ENCODE data around the gene ZNF652. TPM values are rescaled to one million over a fixed set of nuclear protein-coding genes. Genes with fewer than 3 reads are reported as not detected.
"Not testable (repeated sequence)": the region's sequence is repeated elsewhere in the genome, so short reads cannot be mapped to it uniquely, and the experiment has no call there.

Gene ZNF652
- total RNA-seq, 1 experiment from 2014 or later: 18.2 TPM

- BruUV-seq (replicated peaks): no TSS peak
These were observed 3.6 kb upstream of the ZNF652 start for GRCh38 chr17:49365667-49366066.

GRCh38 chr17:49365126-49365525, 3.1 kb upstream of the ZNF652 start:
- intact Hi-C loops (cut with micrococcal nuclease): loop anchor here (1.0 kb wide), 1 partner anchor 30 kb away; no protein-coding TSS in a partner anchor
- BruUV-seq (replicated peaks); H3K9ac ChIP-seq (ENCODE audit: low read length): not testable (repeated sequence)

More at GRCh38 chr17:49365667-49366066, 3.6 kb upstream of the ZNF652 start:
- Histone ChIP-seq H3K4me3 (ENCODE audit: low read length) (no peak overlapping the region), H3K4me2 (ENCODE audit: low read length) (no peak overlapping the region), H2AFZ (ENCODE audit: low read length) (no peak overlapping the region), H3K79me2 (ENCODE audit: low read length) (peaks cover 9% of the 10 kb centered on the region), H3K27ac (ENCODE audit: low read length) (no peak overlapping the region), H3F3A (ENCODE audit: low read length, unreplicated experiment) (no peaks in the 10 kb centered on the region), H3K9me3 (ENCODE audit: low read length) (no peaks in the 10 kb centered on the region), H3K36me3 (ENCODE audit: low read depth, low read length) (no peaks in the 10 kb centered on the region), H3K9me2 (replicated peaks; ENCODE audit: low read length) (no peaks in the 10 kb centered on the region), H4K20me1 (ENCODE audit: low read length) (0 out of 2 replicates have a peak, but pooled peaks cover 2% of the 10 kb centered on the region), H3K9ac (ENCODE audit: low read length) (no peak overlapping the region), H3K27me3 (ENCODE audit: low read length) (no peaks in the 10 kb centered on the region), H3K4me1 (ENCODE audit: insufficient read depth, low read length) (peaks cover 10% of the 10 kb centered on the region)
- TF ChIP-seq CTCF (conservative IDR thresholded peaks at IDR 0.05; ENCODE audit: low read depth, low read length): peak; percentile 53
- TF ChIP-seq EZH2phosphoT487 (IDR thresholded peaks at IDR 0.05; ENCODE audit: borderline replicate concordance, low read length): no peak
- no peak for TF ChIP-seq EZH2 (IDR thresholded peaks at IDR 0.05; ENCODE audit: low read length, unreplicated experiment)
- intact Hi-C loops (cut with micrococcal nuclease): loop anchor here (1.0 kb wide), 1 partner anchor 30 kb away; no protein-coding TSS in a partner anchor
- CTCF ChIA-PET: interaction anchor here (0.6 kb wide), 1 partner anchor 9 kb away, joined by 11 read pairs; no protein-coding TSS in a partner anchor
- peak; percentile 57 for DNase-seq
- POLR2A ChIA-PET (ENCODE audit: unreplicated experiment): interaction anchor here (0.6 kb wide), 1 partner anchor 20 kb away, joined by 4 read pairs; no protein-coding TSS in a partner anchor
- peak; percentile 13; the same call in 1 of the 2 replicates for ATAC-seq

GRCh38 chr17:49364119-49364518, 2.1 kb upstream of the ZNF652 start:
- no peak overlapping the region for H3K9ac ChIP-seq (ENCODE audit: low read length)
- no peaks in the 10 kb centered on the region for H3K36me3 ChIP-seq (ENCODE audit: low read depth, low read length)
- peaks cover 17% of the 10 kb centered on the region for H4K20me1 ChIP-seq (ENCODE audit: low read length)
- ATAC-seq (no peak), DNase-seq (no peak)
- peaks cover 25% of the 10 kb centered on the region for H3K4me1 ChIP-seq (ENCODE audit: insufficient read depth, low read length)
- ChIA-PET CTCF (no interaction called here), POLR2A (ENCODE audit: unreplicated experiment) (no interaction called here)
- no TSS peak for BruUV-seq (replicated peaks)
- peaks cover 25% of the 10 kb centered on the region for H3K79me2 ChIP-seq (ENCODE audit: low read length)
- intact Hi-C loops (cut with micrococcal nuclease): no loop called here
- H2AFZ ChIP-seq (ENCODE audit: low read length): no peak overlapping the region
- no peaks in the 10 kb centered on the region for H3F3A ChIP-seq (ENCODE audit: low read length, unreplicated experiment)
- H3K27ac ChIP-seq (ENCODE audit: low read length): no peak overlapping the region
- H3K4me2 ChIP-seq (ENCODE audit: low read length): no peak overlapping the region
- no peaks in the 10 kb centered on the region for H3K9me2 ChIP-seq (replicated peaks; ENCODE audit: low read length)
- H3K9me3 ChIP-seq (ENCODE audit: low read length): no peaks in the 10 kb centered on the region
- H3K27me3 ChIP-seq (ENCODE audit: low read length): no peaks in the 10 kb centered on the region
- TF ChIP-seq EZH2phosphoT487 (IDR thresholded peaks at IDR 0.05; ENCODE audit: borderline replicate concordance, low read length) (no peak), EZH2 (IDR thresholded peaks at IDR 0.05; ENCODE audit: low read length, unreplicated experiment) (no peak), CTCF (conservative IDR thresholded peaks at IDR 0.05; ENCODE audit: low read depth, low read length) (no peak)
- H3K4me3 ChIP-seq (ENCODE audit: low read length): no peak overlapping the region

More at GRCh38 chr17:49365126-49365525, 3.1 kb upstream of the ZNF652 start:
- DNase-seq; CTCF ChIA-PET; H4K20me1 ChIP-seq (ENCODE audit: low read length); H3K9me3 ChIP-seq (ENCODE audit: low read length); H3F3A ChIP-seq (ENCODE audit: low read length, unreplicated experiment); ATAC-seq; H3K27ac ChIP-seq (ENCODE audit: low read length); H2AFZ ChIP-seq (ENCODE audit: low read length); H3K36me3 ChIP-seq (ENCODE audit: low read depth, low read length); H3K9me2 ChIP-seq (replicated peaks; ENCODE audit: low read length); H3K27me3 ChIP-seq (ENCODE audit: low read length); H3K4me2 ChIP-seq (ENCODE audit: low read length); H3K4me3 ChIP-seq (ENCODE audit: low read length): not testable (repeated sequence)
- POLR2A ChIA-PET (ENCODE audit: unreplicated experiment): interaction anchor here (0.6 kb wide), 1 partner anchor 20 kb away, joined by 4 read pairs; no protein-coding TSS in a partner anchor
- Histone ChIP-seq H3K79me2 (ENCODE audit: low read length) (peaks cover 15% of the 10 kb centered on the region), H3K4me1 (ENCODE audit: insufficient read depth, low read length) (peaks cover 15% of the 10 kb centered on the region)
